COLO829 (cell line): ENCODE measurements around the gene GLT8D1.
"Not testable (repeated sequence)": the region's sequence is repeated elsewhere in the genome, so short reads cannot be mapped to it uniquely, and the experiment has no call there.

ENCODE experiments used
- DNase-seq: peaks from one replicate; pipeline ENCODE4 v3.0.0; 2012; ENCODE audit warnings: low spot score

GLT8D1 gene

GRCh38 chr3:52705688-52706686 lies at the start of gene GLT8D1, which contains the start of gene SPCS1:
Gene GLT8D1, minus strand, starts transcription at chr3:52705791. Its CDS starts 5,331 bp downstream, at chr3:52700460.
Gene SPCS1, plus strand, starts transcription at chr3:52706106. Its CDS starts 141 bp downstream, at chr3:52706247.
- peak; percentile 91 for DNase-seq

- DNase-seq: no peak
These were observed 48.8 kb upstream of the GLT8D1 start for GRCh38 chr3:52754373-52754772.

GRCh38 chr3:52752045-52752660 lies 46.6 kb upstream of the GLT8D1 start:
- DNase-seq: no peak

- DNase-seq: no peak
These were observed 38.1 kb upstream of the GLT8D1 start for GRCh38 chr3:52743721-52744120.

GRCh38 chr3:52743152-52743551 lies 37.6 kb upstream of the GLT8D1 start:
- DNase-seq: no peak

- DNase-seq: peak; percentile 57
These were observed 36.9 kb upstream of the GLT8D1 start for GRCh38 chr3:52742418-52743041.

- DNase-seq: no peak
These were observed 34.1 kb upstream of the GLT8D1 start for GRCh38 chr3:52739730-52740129.

GRCh38 chr3:52733256-52733891 lies 27.8 kb upstream of the GLT8D1 start:
- no peak for DNase-seq

GRCh38 chr3:52731590-52731989 lies 26.0 kb upstream of the GLT8D1 start:
- DNase-seq: no peak

GRCh38 chr3:52730681-52731080 lies 25.1 kb upstream of the GLT8D1 start:
- DNase-seq: no peak

GRCh38 chr3:52728753-52729152 lies 23.2 kb upstream of the GLT8D1 start:
- not testable (repeated sequence) for DNase-seq

GRCh38 chr3:52724511-52724910 lies 18.9 kb upstream of the GLT8D1 start:
- DNase-seq: no peak

- DNase-seq: no peak
These were observed 18.3 kb upstream of the GLT8D1 start for GRCh38 chr3:52723935-52724334.

GRCh38 chr3:52722491-52722890 lies 16.9 kb upstream of the GLT8D1 start:
- no peak for DNase-seq

- no peak for DNase-seq
These were observed 16.1 kb upstream of the GLT8D1 start for GRCh38 chr3:52721730-52722008.

- DNase-seq: no peak
These were observed 15.6 kb upstream of the GLT8D1 start for GRCh38 chr3:52721002-52721729.

- DNase-seq: no peak
These were observed 14.0 kb upstream of the GLT8D1 start for GRCh38 chr3:52719618-52720017.

- no peak for DNase-seq
These were observed 10.2 kb upstream of the GLT8D1 start for GRCh38 chr3:52715714-52716305.

- DNase-seq: no peak
These were observed 9.0 kb upstream of the GLT8D1 start for GRCh38 chr3:52714335-52715302.
